Activated T-helper 1 cell treated with Interleukin-2 at 50 U/mL for 16 hours (primary cell): ENCODE results near the gene HSF4.

Experiments
- DNase-seq: peaks from one replicate; pipeline ENCODE4 v3.0.0-alpha.2; 2020; ENCODE audit warnings: low read depth

The HSF4 gene

GRCh38 chr16:67201411-67202345, 37.1 kb downstream of the HSF4 start:
- no peak for DNase-seq

- DNase-seq: no peak
Observed at GRCh38 chr16:67202426-67202825, 37.9 kb downstream of the HSF4 start.

- DNase-seq: no peak
Observed at GRCh38 chr16:67202956-67203493, 38.5 kb downstream of the HSF4 start.

- no peak for DNase-seq
Observed at GRCh38 chr16:67204076-67204475, 39.5 kb downstream of the HSF4 start.

- no peak for DNase-seq
Observed at GRCh38 chr16:67206129-67206837, 41.7 kb downstream of the HSF4 start.

GRCh38 chr16:67206838-67207248, 42.3 kb downstream of the HSF4 start:
- DNase-seq: no peak

GRCh38 chr16:67207249-67208091, 42.9 kb downstream of the HSF4 start:
- no peak for DNase-seq

GRCh38 chr16:67208154-67208896, 43.8 kb downstream of the HSF4 start:
- DNase-seq: no peak

GRCh38 chr16:67209565-67209964, 45.0 kb downstream of the HSF4 start:
- no peak for DNase-seq

GRCh38 chr16:67210069-67210937, 45.8 kb downstream of the HSF4 start:
- DNase-seq: no peak

- DNase-seq: no peak
Observed at GRCh38 chr16:67211674-67212073, 47.1 kb downstream of the HSF4 start.

- no peak for DNase-seq
Observed at GRCh38 chr16:67212766-67213165, 48.2 kb downstream of the HSF4 start.

- no peak for DNase-seq
Observed at GRCh38 chr16:67213197-67214019, 48.9 kb downstream of the HSF4 start.

GRCh38 chr16:67215706-67216105, 51.2 kb downstream of the HSF4 start:
- no peak for DNase-seq

GRCh38 chr16:67216612-67217490, 52.3 kb downstream of the HSF4 start:
- DNase-seq: no peak
